HG03025 (cell line): ENCODE results near the gene GATA5.

Experiments used
- ATAC-seq: cut with Tn5 transposase; IDR thresholded peaks from one replicate; pipeline ENCODE4 v1.9.1; 2021; ENCODE audit warnings: mild to moderate bottlenecking, moderate library complexity; ENCODE audit not compliant: unreplicated experiment, low FRiP score

Gene GATA5, protein sequence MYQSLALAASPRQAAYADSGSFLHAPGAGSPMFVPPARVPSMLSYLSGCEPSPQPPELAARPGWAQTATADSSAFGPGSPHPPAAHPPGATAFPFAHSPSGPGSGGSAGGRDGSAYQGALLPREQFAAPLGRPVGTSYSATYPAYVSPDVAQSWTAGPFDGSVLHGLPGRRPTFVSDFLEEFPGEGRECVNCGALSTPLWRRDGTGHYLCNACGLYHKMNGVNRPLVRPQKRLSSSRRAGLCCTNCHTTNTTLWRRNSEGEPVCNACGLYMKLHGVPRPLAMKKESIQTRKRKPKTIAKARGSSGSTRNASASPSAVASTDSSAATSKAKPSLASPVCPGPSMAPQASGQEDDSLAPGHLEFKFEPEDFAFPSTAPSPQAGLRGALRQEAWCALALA

DNA sequence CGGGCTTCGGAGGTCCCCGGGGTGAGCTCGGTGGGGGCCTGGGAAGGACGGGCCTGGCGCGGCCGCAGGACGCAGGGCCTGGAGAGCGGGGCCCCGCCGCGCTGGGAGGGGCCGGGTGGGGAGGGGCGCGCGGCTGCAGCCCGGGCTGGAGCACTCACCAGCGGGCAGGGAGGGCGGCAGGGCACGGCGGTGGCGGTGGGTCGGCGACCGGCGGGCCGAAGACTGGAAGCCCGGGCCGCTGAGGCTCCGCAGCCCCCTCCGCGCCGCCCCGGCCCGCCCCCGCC, at the start of gene GATA5:
Gene GATA5 (minus strand): TSS at position 224 of the 284 bp plus-strand sequence. CDS start 474 bp downstream, outside the sequence.
- no peak for ATAC-seq

DNA sequence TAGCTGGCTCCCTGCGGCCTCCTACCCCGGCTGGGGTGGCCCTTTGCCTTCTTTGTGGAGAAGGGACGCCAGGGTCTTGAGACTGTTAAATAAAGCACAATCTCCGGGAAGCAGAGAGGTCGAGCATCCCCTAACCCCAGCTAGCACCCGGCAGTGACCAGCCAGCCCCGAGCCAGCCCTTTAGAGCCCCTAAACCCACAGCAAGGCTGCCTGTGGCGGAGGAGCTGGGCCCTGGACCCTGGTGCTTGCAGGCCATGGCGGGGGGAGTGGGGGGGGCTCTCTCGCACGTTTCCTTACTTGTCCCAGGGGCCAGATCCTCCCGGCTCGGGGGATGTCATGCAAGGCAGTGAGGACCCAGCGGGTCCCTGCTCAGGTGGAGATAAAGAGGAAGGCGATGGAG, 49.2 kb upstream of the GATA5 start:
- ATAC-seq, result no peak

DNA sequence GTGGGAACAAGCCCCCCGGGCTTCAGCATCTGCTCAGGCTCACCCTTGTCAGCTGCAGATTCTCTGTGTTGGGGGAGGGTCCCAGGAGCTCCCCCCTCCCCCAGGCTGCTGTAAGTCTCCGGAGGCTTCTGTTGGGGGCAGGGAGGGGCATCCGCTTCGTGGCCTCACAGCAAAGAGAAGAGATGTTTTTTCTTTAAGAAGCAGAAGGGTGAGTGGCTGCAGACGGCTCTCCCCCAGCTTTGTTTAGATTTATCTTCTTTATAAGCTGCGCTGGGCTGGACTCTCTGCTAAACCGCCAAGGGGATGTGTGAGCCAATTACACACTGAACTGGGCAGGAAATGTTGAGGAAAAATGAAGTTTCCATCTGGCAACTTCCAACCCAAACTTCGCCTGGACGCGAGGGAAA, 48.7 kb upstream of the GATA5 start:
- no peak for ATAC-seq

DNA sequence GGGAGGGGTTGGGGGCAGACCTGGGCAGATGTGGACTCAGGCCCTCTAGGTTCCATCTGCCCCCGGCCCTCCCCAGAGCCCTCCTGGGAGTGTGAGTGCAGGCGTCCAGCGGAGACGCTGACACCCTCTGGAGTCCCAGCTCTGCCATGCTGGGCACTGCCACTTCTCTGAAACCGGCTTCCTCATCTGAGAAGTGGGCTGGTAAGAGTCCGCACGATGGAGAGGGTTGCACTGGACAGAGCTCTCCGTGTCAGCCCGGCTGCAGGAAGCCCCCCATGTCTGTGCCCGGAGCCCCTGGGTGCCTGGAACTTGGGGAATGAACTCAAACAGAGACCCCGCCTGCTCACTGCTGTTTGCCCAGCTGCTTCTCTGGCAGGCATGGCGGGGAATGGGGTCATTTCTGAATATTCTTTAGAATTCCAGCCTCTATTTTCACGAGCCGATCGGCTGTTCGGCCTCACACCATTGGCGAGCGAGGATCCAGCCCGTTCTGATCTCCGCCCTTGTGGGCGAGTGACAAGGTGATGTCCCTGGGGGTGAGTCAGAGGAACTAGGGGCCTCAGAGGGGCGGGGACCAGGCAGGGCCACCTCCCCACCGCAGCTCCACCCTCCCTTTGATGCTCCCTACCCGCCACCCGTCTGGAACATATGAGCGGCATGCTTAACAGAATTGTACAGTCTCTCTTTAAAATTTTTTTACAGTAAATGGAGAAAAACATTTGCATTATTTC, 47.8 kb upstream of the GATA5 start:
- ATAC-seq, result no peak

DNA sequence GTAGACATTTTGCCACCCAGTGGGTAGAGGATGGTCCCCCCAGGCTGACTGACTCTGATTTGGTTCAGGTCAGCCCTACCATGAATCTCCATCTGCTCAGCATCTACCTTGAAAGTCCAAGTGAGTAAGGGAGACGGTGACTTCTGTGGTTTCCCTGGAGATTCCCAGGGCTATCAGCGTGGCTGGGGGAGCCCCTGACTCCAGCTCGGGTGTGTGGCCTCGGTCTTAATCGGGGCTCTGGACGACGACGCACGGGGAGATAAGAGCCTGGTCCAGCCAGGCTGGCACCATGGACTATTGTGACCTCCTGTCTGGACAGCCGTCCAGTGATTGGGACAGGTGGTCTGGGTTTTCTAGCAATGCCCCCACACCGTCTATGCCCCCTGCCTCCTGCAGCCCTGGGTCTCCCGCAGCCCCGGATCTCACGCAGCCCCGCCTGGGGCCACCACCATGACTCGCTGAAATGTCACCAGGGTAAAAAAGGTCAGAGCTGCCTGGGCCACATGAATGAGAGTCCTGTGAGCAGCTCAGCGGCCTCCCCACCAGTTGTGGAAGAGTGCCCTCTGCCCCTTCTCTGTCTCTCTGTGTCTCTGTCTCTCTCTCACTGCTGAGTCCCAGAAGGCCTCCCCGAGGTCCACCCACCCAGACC, 47.1 kb upstream of the GATA5 start:
- ATAC-seq, result no peak

DNA sequence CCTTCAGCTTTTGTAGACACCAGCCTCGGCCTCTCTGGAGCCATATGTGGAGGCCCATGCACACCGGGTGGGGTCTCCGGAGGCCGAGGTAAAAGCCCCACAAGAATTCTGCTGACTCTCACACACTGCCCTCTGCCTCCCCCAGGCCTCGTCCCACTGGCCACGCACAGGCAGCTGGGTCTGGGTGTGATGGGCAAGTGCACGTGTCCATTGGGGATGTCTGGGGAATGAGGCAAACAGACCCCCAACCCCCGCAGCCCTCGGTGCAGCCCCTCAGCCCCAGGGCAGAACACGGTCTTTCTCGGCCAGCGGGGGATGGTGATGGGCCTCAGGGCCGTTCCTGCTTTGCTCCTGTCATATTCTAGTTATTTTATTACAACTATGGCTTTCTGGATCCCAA, 44.0 kb upstream of the GATA5 start:
- no peak for ATAC-seq

DNA sequence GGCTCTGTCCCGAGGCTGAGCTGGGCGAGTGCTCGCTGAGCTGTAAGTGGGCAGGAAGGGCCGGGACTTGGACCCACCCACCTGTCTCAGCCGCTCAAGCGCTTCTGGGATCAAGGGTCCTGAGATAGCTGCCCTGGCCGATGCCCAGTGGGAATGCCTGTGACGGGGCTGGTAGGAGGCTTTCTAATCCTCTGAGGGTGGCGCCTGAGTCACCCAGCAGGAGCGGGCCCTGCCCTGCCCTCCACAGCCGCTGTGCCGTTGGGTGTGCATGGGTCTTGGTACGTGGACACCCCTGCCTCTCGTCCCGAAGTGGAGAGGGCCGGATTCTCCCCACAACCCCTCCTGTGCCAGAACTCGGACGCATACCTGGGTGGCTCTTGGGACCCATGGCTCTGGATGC, 43.1 kb upstream of the GATA5 start:
- ATAC-seq, result no peak

DNA sequence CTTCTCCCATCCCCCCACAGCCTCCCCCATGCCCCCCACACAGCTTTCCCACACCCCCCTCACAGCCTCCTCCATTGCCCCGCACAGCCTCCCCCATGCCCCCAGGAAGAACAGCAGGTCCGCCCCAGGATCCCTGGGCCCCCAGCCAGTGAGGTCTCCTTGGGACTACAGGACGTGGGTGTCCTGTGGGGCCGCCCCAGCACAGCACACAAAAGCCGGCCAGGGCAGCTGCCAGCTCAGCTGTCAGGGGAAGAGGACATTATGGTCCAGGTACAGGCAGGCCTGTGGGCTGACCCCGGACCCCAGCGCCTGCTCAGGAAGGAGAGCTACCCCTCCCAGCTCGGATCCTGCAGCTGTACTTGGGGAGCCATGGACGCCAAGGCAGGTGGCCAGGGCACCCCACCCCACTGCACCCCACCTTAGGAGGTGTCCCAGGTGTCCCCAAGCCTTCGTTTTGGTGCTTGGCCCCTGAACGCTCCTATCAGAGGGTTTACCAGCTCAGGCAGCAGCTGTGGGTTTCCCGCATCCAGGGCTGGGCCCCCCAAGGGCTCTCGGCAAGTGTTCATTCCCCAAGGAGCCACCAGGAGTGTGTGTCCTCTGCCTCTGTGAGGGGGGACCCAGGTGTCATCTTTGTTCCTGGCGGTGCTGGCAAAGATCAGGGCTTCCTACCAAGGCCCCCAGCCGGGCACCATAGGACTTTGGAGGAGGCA, 42.3 kb upstream of the GATA5 start:
- no peak for ATAC-seq

DNA sequence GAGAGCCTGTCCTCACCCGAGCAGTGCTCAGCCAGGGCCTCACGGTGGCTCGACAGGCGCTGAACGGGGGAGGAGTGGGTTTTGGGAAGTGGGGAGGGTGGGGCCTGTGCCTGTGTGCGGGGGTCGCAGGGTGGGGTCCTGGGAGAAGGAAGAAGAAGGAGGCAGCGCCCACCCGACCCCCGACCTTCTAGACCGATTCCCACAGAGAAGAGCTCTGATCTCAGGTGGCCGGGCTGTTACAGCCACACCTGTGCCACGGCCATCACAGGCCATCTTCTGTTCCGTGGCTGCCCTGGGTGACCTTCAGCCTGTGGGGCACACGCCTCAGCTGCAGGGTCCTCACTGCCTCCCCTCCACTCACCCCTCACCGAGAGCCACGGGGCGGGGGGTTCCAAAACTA, 41.4 kb upstream of the GATA5 start:
- ATAC-seq, result no peak

DNA sequence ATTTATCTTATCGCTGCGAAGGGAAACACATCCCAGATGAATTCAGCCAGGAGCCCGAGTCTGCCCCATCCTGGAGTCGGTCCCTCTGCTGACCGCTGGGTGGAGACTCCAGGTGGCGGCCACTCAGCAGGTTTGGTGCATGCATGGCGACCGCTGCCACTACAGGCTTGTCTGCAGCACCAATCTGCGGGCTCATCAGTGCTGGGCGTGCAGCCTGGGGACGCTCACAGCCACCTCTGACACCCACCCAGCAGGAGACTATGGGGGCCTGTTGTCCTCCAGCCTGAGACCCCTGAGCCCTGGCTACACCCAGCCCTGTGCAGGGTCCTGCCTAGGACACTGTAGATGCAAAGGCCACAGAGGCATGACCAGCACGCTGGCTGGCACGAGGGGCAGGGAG, 40.5 kb upstream of the GATA5 start:
- ATAC-seq, result no peak

DNA sequence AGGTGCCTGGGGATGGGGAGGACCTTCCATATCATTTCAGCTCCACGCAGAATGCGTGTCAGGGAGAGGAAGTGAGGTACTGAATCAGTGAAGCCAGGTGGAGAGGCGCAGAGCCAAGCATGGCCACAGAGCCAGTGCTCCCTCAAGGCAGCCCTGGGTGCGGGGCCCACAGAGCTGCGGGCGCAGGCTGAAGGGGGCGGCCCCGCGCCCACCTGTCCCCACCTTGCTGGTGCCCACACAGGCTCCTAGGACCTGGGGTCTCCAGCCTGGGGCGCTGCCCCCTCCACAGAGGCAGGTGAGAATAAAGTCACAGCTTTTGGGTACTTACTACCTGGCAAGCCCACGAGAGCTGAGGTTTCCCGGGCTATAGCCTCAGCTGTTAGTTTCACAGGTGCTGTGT, 40.0 kb upstream of the GATA5 start:
- ATAC-seq, result no peak

DNA sequence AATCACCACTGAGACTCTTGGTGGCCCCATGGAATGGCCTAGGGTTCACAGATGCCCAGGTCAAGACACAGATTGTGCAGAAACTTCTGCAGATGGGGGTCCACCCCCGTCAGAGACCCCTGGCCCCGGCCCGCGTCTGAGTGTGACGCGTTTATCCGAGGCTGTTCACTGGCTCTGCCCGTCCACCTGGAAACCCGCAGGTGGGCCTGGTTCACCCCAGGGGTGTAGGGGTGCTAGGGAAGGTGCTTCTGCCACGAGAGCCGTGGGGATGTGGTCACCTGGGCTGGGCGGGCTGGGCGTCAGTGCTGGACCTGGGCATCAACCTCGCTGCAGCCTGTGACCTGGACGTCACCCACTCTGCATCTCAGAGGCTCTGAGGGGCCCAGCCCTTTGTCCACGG, 39.5 kb upstream of the GATA5 start:
- ATAC-seq, result no peak

DNA sequence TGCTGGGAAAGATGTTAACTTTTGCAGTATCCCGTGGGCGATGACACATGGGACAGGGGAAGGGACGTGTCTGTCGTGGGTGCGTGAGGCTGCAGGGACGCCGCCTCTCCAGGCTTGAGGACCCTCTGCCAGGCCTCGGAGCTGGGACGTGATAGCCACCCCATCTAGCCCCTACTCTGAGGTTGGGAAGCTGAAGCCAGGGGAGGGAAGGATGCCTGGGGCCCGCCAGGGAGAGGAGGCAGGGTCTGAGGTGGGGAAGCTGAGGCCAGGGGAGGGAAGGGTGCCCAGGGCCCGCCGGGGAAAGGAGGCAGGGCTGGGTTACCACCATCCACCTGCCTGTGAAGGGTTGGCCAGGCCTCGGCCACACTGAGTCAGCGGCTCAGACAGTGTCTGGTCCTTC, 38.2 kb upstream of the GATA5 start:
- no peak for ATAC-seq

DNA sequence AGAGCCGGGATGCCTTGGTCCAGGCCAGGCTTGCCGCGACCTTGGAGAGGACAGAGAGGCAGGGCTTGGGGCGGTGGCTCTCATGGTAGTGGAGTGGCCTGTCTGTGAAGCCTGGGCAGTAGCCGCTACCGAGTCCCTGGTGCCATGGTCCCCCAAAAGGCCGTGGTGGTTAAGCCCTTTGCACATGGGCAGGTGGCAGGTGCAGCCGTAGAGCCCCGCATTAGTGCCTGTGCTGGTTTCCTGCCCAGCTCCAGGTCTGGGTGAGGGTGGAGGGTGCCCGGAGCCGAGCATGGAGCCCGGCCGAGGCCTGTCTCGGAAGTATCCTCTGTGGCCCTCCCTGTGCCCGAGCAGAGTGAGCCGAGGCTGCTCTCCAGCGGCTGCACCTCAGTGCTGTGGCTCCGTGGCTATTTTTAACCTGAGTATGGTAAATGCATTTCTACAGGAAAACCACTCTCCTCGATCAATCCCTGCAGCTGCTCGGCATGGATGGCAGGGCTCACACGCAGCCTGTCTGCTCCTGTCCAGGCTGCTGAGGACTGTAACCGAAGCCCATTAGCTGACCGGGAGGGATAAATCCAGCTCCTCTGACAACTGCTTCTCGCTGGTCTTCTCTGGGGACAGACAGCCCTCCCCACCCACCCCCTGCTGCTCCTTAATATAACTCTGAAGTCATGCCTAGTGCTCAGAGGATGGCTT, 36.3 kb upstream of the GATA5 start:
- no peak for ATAC-seq

DNA sequence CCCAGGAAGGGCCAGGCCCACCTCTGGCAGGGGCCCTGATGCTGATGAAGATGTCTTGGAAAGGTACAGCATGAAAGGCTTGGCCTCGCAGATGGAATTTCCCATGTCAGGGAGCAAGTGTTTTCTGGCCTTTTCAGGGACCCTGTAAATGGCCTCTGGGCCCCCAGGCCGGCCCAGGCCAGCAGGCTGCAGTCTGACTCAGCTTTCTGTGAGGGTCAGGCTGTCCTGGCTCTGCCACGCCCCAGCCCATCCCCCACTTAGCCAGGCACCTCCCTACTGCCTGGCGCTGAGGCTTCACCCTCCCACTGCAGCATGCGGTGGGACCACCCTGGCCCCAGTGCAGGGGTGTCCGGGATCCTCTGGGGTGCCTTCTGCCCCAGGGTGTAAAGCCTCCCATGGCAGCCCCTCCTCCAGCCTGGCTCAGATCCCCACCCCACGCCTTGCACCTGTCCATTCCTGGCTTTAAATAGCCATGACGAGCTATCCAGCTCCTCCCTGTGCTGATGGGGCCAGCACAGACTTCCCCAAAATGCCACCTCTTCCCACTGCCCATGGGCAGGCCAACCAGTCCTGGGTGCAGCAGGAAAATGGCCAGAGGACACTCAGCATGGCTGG, 35.6 kb upstream of the GATA5 start:
- no peak for ATAC-seq

DNA sequence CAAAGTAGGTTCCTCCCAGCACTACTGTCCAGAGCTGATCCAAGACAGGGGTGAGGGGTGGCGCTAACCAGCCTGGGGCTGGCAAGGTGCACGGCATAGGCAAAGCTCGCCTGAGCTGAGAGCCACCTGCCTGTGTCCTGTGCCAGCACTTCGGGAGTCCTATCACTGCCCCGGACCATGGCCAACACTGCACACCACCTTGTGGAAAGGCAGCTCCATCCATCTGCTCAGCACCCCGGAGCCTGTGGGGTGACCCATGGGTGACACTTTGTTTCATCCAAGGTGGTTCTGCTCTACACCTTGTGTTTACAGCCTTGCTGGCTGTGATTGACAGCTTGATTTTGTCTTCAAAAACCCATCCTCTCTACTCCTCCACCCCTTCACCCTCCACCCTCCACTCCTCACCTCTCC, 32.9 kb upstream of the GATA5 start:
- no peak for ATAC-seq

DNA sequence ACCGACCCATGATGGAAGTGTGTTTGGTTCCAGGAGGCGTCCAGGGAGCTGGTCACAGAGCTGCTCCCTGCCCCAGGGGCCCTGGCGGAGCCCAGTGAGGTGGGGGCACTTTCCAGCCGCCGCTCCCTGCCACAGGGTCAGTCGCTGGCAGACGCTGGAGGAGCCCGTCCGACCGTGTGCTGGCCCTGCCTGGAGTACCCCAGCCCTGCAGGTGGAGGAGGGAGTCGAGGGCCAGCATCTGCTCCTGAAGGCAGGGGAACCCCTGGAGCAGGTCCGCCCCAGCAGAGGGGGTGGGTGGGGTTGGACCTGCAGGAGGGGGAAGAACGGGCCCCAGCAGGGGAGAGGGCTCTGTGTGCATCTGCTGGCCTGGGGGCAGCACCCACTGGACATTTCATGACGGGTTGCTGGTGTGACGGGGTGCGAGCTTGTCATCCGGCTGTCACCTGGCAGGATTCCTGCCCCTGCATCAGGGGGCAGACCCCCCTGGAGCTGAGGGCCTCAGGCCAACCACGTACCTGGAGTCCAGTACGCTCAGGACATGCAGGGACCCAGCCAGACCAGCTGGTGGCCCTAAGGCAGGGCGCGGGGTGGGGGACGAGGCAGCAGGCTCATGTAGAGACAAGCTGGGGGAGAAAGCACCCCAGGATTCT, 32.3 kb upstream of the GATA5 start:
- no peak for ATAC-seq

DNA sequence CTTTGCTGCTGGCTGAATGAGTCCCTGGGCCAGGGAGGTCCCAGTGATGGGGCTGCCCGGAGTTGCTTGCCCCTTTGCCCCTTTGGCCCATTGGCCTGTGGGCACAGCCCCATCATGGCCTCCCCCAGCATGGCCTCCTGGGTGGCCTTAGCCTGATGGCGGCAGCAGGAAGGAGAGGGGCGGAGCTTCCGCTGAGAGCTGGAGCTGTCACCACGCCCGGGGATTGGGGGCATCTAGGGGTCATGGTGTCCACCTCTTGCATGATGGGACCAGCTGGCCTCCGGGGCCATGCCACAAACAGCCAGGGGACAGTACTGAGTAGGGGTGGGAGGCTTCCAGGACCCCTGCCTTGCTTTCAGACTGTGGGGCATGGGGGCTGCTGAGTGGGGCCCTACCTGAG, 31.5 kb upstream of the GATA5 start:
- ATAC-seq, result no peak

DNA sequence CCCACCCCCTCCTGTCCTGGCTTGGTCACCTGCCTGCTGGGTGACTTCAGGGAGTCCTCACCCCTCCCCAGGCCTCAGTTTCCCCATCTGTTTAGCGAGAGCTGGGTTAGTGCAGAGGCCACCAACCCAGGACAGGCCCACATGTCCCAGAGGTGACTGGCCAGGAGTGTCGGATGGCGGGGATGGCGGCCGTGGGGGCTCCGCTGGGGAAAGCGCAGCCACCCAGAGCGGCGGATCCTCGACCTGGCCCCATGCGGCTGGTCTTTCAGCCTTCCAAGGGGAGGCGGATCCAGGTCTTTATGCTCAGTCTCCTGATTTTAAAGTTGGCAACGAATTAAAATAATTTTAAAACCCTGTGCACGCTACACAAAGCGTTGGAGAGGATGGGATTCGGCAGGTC, 31.0 kb upstream of the GATA5 start:
- ATAC-seq, result no peak

DNA sequence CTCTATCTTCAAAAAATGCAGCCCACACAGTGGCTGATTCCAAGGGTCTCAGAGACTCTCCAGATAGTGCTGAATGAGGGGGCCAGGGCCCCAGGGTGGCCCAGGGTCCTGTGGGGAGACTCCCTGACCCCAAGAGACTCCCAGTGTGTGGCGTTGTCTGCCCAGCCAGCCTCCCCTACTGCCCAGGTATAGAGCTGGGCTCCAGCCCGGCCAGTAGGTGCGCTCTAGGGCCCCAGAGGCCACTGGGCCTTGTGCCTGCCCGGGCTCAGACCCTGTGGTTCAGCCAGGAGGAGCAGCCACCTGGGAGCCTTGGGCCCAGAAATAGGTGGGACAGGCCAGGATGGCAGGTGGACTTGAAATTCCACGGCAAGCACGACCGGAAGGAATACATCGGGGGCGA, 30.3 kb upstream of the GATA5 start:
- ATAC-seq, result no peak
